SJSA1 (cell line): ENCODE data around the gene LNPEP. TPM values are rescaled to one million over a fixed set of nuclear protein-coding genes. Genes with fewer than 3 reads are reported as not detected.

Source experiments
- DNase-seq, 2 experiments: peaks; one replicate each; pipeline ENCODE4 v3.0.0-alpha.2; 2015 to 2020; ENCODE audit warnings: low spot score in 2 of 2, low read depth in 1 of 2
- H3K27ac ChIP-seq: fragments of 250-450 bp; sonication (Bioruptor Pico); 2 replicates; pipeline ENCODE4 v1.5.1; 2020; ENCODE audit warnings: mild to moderate bottlenecking, moderate library complexity
- H3K27me3 ChIP-seq: fragments of 250-450 bp; sonication (Bioruptor Pico); replicated peaks from 2 replicates; pipeline ENCODE4 v1.5.1; 2020; ENCODE audit warnings: mild to moderate bottlenecking, moderate library complexity
- H3K36me3 ChIP-seq: fragments of 250-450 bp; sonication (Bioruptor Pico); 2 replicates; pipeline ENCODE4 v1.5.1; 2020; ENCODE audit warnings: mild to moderate bottlenecking
- H3K4me1 ChIP-seq: fragments of 250-450 bp; sonication (Bioruptor Pico); replicated peaks from 2 replicates; pipeline ENCODE4 v1.6.1; 2021; ENCODE audit warnings: mild to moderate bottlenecking
- H3K4me3 ChIP-seq: fragments of 250-450 bp; sonication (Bioruptor Pico); 2 replicates; pipeline ENCODE4 v1.5.1; 2020; ENCODE audit warnings: mild to moderate bottlenecking
- H3K9me3 ChIP-seq: fragments of 250-450 bp; sonication (Bioruptor Pico); replicated peaks from 2 replicates; pipeline ENCODE4 v1.5.1; 2020; ENCODE audit warnings: mild to moderate bottlenecking
- total RNA-seq: library from RNA; depleted of rRNA; stranded (reverse); fragments of >200 nt; shearing (Covaris generic); gene quantifications from 2 replicates; pipeline ENCODE4 v1.2.3, GENCODE V29; 2014

Gene LNPEP
- total RNA-seq, 1 experiment from 2014 or later: 23.7 TPM

GRCh38 chr5:97046270-97046982 is 110.5 kb downstream of the LNPEP start:
- Histone ChIP-seq H3K27ac (no peak overlapping the region), H3K4me1 (no peaks in the 10 kb centered on the region), H3K9me3 (no peaks in the 10 kb centered on the region), H3K4me3 (no peak overlapping the region), H3K27me3 (no peaks in the 10 kb centered on the region; the same call in none of the 2 replicates), H3K36me3 (no peaks in the 10 kb centered on the region)
- DNase-seq: no peak

GRCh38 chr5:97047076-97047475 is 111.2 kb downstream of the LNPEP start:
- Histone ChIP-seq H3K9me3 (no peaks in the 10 kb centered on the region), H3K4me1 (no peaks in the 10 kb centered on the region), H3K27ac (no peak overlapping the region), H3K27me3 (no peaks in the 10 kb centered on the region; the same call in none of the 2 replicates), H3K4me3 (no peak overlapping the region), H3K36me3 (no peaks in the 10 kb centered on the region)
- no peak for DNase-seq

- Histone ChIP-seq H3K4me3 (no peak overlapping the region), H3K36me3 (no peaks in the 10 kb centered on the region), H3K9me3 (no peaks in the 10 kb centered on the region), H3K27ac (no peak overlapping the region), H3K27me3 (no peaks in the 10 kb centered on the region; the same call in none of the 2 replicates), H3K4me1 (no peaks in the 10 kb centered on the region)
- DNase-seq: no peak
Observed at GRCh38 chr5:97049175-97049574, 113.3 kb downstream of the LNPEP start.

GRCh38 chr5:97056263-97056662 is 120.4 kb downstream of the LNPEP start:
- H3K4me1 ChIP-seq: no peaks in the 10 kb centered on the region
- no peak overlapping the region for H3K4me3 ChIP-seq
- H3K36me3 ChIP-seq: no peaks in the 10 kb centered on the region
- peaks cover 4% of the 10 kb centered on the region; the same call in 1 of the 2 replicates for H3K27me3 ChIP-seq
- H3K27ac ChIP-seq: no peak overlapping the region
- H3K9me3 ChIP-seq: no peaks in the 10 kb centered on the region
- no peak for DNase-seq

- DNase-seq: no peak
- Histone ChIP-seq H3K36me3 (no peaks in the 10 kb centered on the region), H3K9me3 (no peaks in the 10 kb centered on the region), H3K4me3 (no peak overlapping the region), H3K4me1 (no peaks in the 10 kb centered on the region), H3K27ac (no peak overlapping the region), H3K27me3 (peaks cover 7% of the 10 kb centered on the region; the same call in 1 of the 2 replicates)
Observed at GRCh38 chr5:97062046-97062445, 126.2 kb downstream of the LNPEP start.

GRCh38 chr5:97063251-97063650 is 127.4 kb downstream of the LNPEP start:
- no peaks in the 10 kb centered on the region for H3K4me1 ChIP-seq
- H3K4me3 ChIP-seq: no peak overlapping the region
- peaks cover 11% of the 10 kb centered on the region for H3K27me3 ChIP-seq
- DNase-seq: no peak
- H3K9me3 ChIP-seq: no peaks in the 10 kb centered on the region
- H3K27ac ChIP-seq: no peak overlapping the region
- no peaks in the 10 kb centered on the region for H3K36me3 ChIP-seq

- peaks cover 8% of the 10 kb centered on the region for H3K27me3 ChIP-seq
- no peak for DNase-seq
- H3K4me3 ChIP-seq: no peak overlapping the region
- H3K27ac ChIP-seq: no peak overlapping the region
- no peaks in the 10 kb centered on the region for H3K9me3 ChIP-seq
- no peaks in the 10 kb centered on the region for H3K36me3 ChIP-seq
- no peaks in the 10 kb centered on the region for H3K4me1 ChIP-seq
Observed at GRCh38 chr5:97065475-97065874, 129.6 kb downstream of the LNPEP start.

GRCh38 chr5:97067296-97067850 is 131.5 kb downstream of the LNPEP start:
- H3K4me1 ChIP-seq: no peaks in the 10 kb centered on the region
- no peaks in the 10 kb centered on the region for H3K36me3 ChIP-seq
- no peak overlapping the region for H3K4me3 ChIP-seq
- no peak overlapping the region for H3K27ac ChIP-seq
- peaks cover 11% of the 10 kb centered on the region for H3K27me3 ChIP-seq
- 0 out of 2 replicates have a peak, but pooled peaks cover 3% of the 10 kb centered on the region for H3K9me3 ChIP-seq
- DNase-seq: no peak

- 0 out of 2 replicates have a peak, but pooled peaks cover 3% of the 10 kb centered on the region for H3K9me3 ChIP-seq
- no peaks in the 10 kb centered on the region for H3K36me3 ChIP-seq
- H3K4me3 ChIP-seq: no peak overlapping the region
- no peaks in the 10 kb centered on the region for H3K4me1 ChIP-seq
- H3K27ac ChIP-seq: no peak overlapping the region
- peaks cover 8% of the 10 kb centered on the region; the same call in 1 of the 2 replicates for H3K27me3 ChIP-seq
- DNase-seq: no peak
Observed at GRCh38 chr5:97070234-97070633, 134.4 kb downstream of the LNPEP start.

GRCh38 chr5:97071101-97071500 is 135.2 kb downstream of the LNPEP start:
- no peak for DNase-seq
- Histone ChIP-seq H3K36me3 (no peaks in the 10 kb centered on the region), H3K27me3 (peaks cover 11% of the 10 kb centered on the region; the same call in 1 of the 2 replicates), H3K27ac (no peak overlapping the region), H3K9me3 (0 out of 2 replicates have a peak, but pooled peaks cover 3% of the 10 kb centered on the region), H3K4me1 (no peaks in the 10 kb centered on the region), H3K4me3 (no peak overlapping the region)

GRCh38 chr5:97071993-97072392 is 136.1 kb downstream of the LNPEP start:
- Histone ChIP-seq H3K36me3 (no peaks in the 10 kb centered on the region), H3K9me3 (0 out of 2 replicates have a peak, but pooled peaks cover 3% of the 10 kb centered on the region), H3K4me1 (no peaks in the 10 kb centered on the region), H3K4me3 (no peak overlapping the region), H3K27me3 (peaks cover 11% of the 10 kb centered on the region; the same call in 1 of the 2 replicates), H3K27ac (no peak overlapping the region)
- DNase-seq: no peak

GRCh38 chr5:97072696-97073095 is 136.8 kb downstream of the LNPEP start:
- no peak for DNase-seq
- no peaks in the 10 kb centered on the region for H3K4me1 ChIP-seq
- H3K27ac ChIP-seq: no peak overlapping the region
- no peaks in the 10 kb centered on the region for H3K36me3 ChIP-seq
- H3K4me3 ChIP-seq: no peak overlapping the region
- peaks cover 7% of the 10 kb centered on the region; the same call in 1 of the 2 replicates for H3K27me3 ChIP-seq
- H3K9me3 ChIP-seq: 0 out of 2 replicates have a peak, but pooled peaks cover 3% of the 10 kb centered on the region

GRCh38 chr5:97073420-97073819 is 137.5 kb downstream of the LNPEP start:
- H3K9me3 ChIP-seq: 0 out of 2 replicates have a peak, but pooled peaks cover 3% of the 10 kb centered on the region
- H3K27me3 ChIP-seq: peaks cover 7% of the 10 kb centered on the region; the same call in 1 of the 2 replicates
- H3K36me3 ChIP-seq: no peaks in the 10 kb centered on the region
- H3K4me1 ChIP-seq: no peaks in the 10 kb centered on the region
- no peak for DNase-seq
- H3K4me3 ChIP-seq: no peak overlapping the region
- H3K27ac ChIP-seq: no peak overlapping the region

- H3K4me3 ChIP-seq: no peak overlapping the region
- H3K27me3 ChIP-seq: peaks cover 7% of the 10 kb centered on the region; the same call in 1 of the 2 replicates
- no peaks in the 10 kb centered on the region for H3K4me1 ChIP-seq
- H3K36me3 ChIP-seq: no peaks in the 10 kb centered on the region
- H3K27ac ChIP-seq: no peak overlapping the region
- DNase-seq: no peak
- H3K9me3 ChIP-seq: 0 out of 2 replicates have a peak, but pooled peaks cover 3% of the 10 kb centered on the region
Observed at GRCh38 chr5:97074859-97075489, 139.1 kb downstream of the LNPEP start.
